Measurements from ENCODE around the gene PLD3. TPM values are rescaled to one million over a fixed set of nuclear protein-coding genes. Genes with fewer than 3 reads are reported as not detected.

Gene PLD3
- total RNA-seq, 4 donors from 2014 or later, result 61.9 to 210 (median 162) TPM

GRCh38 chr19:40315812-40316470, 32.6 kb upstream of the PLD3 start:
- H3K4me1 ChIP-seq, result no peaks in the 10 kb centered on the region
- no peaks in the 10 kb centered on the region for H3K27me3 ChIP-seq
- no peak overlapping the region for H3K4me3 ChIP-seq
- TF ChIP-seq POLR2A (IDR thresholded peaks at IDR 0.05), result no peak
- TF ChIP-seq CTCF (IDR thresholded peaks at IDR 0.05), result no peak
- no peak overlapping the region for H3K27ac ChIP-seq
- no peaks in the 10 kb centered on the region for H3K9me3 ChIP-seq
- H3K36me3 ChIP-seq, result peaks cover 0 to 7% (median 0%) of the 10 kb centered on the region in 3 donors
- no peak for DNase-seq

- H3K9me3 ChIP-seq, result no peaks in the 10 kb centered on the region
- no peak for TF ChIP-seq CTCF (IDR thresholded peaks at IDR 0.05)
- TF ChIP-seq POLR2A (IDR thresholded peaks at IDR 0.05), result no peak
- H3K4me1 ChIP-seq, result no peaks in the 10 kb centered on the region
- H3K36me3 ChIP-seq, result peaks cover 0 to 21% (median 0%) of the 10 kb centered on the region in 3 donors
- no peak overlapping the region for H3K4me3 ChIP-seq
- H3K27me3 ChIP-seq, result no peaks in the 10 kb centered on the region
- DNase-seq, result no peak
- no peak overlapping the region for H3K27ac ChIP-seq
These were observed 31.2 kb upstream of the PLD3 start for GRCh38 chr19:40317338-40317737.

GRCh38 chr19:40320558-40320935, 27.9 kb upstream of the PLD3 start:
- H3K36me3 ChIP-seq, result peaks cover 0 to 53% (median 0%) of the 10 kb centered on the region in 3 donors
- no peak overlapping the region for H3K27ac ChIP-seq
- TF ChIP-seq POLR2A (IDR thresholded peaks at IDR 0.05), result no peak
- TF ChIP-seq CTCF (IDR thresholded peaks at IDR 0.05), result no peak
- no peaks in the 10 kb centered on the region for H3K4me1 ChIP-seq
- no peak overlapping the region for H3K4me3 ChIP-seq
- no peaks in the 10 kb centered on the region for H3K27me3 ChIP-seq
- H3K9me3 ChIP-seq, result no peaks in the 10 kb centered on the region
- no peak for DNase-seq

- DNase-seq, result no peak
- no peak overlapping the region for H3K4me3 ChIP-seq
- no peaks in the 10 kb centered on the region for H3K4me1 ChIP-seq
- H3K36me3 ChIP-seq, result peaks cover 0 to 58% (median 0%) of the 10 kb centered on the region in 3 donors
- H3K27me3 ChIP-seq, result no peaks in the 10 kb centered on the region
- no peaks in the 10 kb centered on the region for H3K9me3 ChIP-seq
- TF ChIP-seq POLR2A (IDR thresholded peaks at IDR 0.05) (no peak), CTCF (IDR thresholded peaks at IDR 0.05) (no peak)
- H3K27ac ChIP-seq, result no peak overlapping the region
These were observed 27.4 kb upstream of the PLD3 start for GRCh38 chr19:40321076-40321475.

- H3K36me3 ChIP-seq, result peaks cover 0 to 65% (median 0%) of the 10 kb centered on the region in 3 donors
- no peak overlapping the region for H3K4me3 ChIP-seq
- no peak for TF ChIP-seq POLR2A (IDR thresholded peaks at IDR 0.05)
These were observed 26.8 kb upstream of the PLD3 start for GRCh38 chr19:40321566-40322270.

GRCh38 chr19:40322271-40322610, 26.3 kb upstream of the PLD3 start:
- H3K4me1 ChIP-seq, result no peaks in the 10 kb centered on the region
- no peak for TF ChIP-seq CTCF (IDR thresholded peaks at IDR 0.05)
- no peak for TF ChIP-seq POLR2A (IDR thresholded peaks at IDR 0.05)
- DNase-seq, result no peak
- H3K36me3 ChIP-seq, result peaks cover 0 to 68% (median 0%) of the 10 kb centered on the region in 3 donors
- H3K4me3 ChIP-seq, result no peak overlapping the region
- no peaks in the 10 kb centered on the region for H3K27me3 ChIP-seq
- H3K27ac ChIP-seq, result no peak overlapping the region
- no peaks in the 10 kb centered on the region for H3K9me3 ChIP-seq

More at GRCh38 chr19:40321566-40322270, 26.8 kb upstream of the PLD3 start:
- no peaks in the 10 kb centered on the region for H3K27me3 ChIP-seq
- no peak for DNase-seq
- H3K4me1 ChIP-seq, result no peaks in the 10 kb centered on the region
- H3K27ac ChIP-seq, result no peak overlapping the region
- no peaks in the 10 kb centered on the region for H3K9me3 ChIP-seq
